Osteocyte (in vitro differentiated cells): Measurements from ENCODE around the gene BMP7. TPM values are rescaled to one million over a fixed set of nuclear protein-coding genes. Genes with fewer than 3 reads are reported as not detected.

Experiments used
- DNase-seq: peaks from one replicate; pipeline ENCODE4 v3.0.0; 2021; ENCODE audit warnings: mixed read lengths; ENCODE audit not compliant: unreplicated experiment; ENCODE audit errors: extremely low spot score
- H3K27ac Mint-ChIP-seq: one replicate; pipeline ENCODE4 v1.8.0; 2021; ENCODE audit warnings: mild to moderate bottlenecking, mixed read lengths; ENCODE audit not compliant: unreplicated experiment
- H3K27me3 Mint-ChIP-seq: one replicate; pipeline ENCODE4 v1.8.0; 2021; ENCODE audit warnings: mixed read lengths; ENCODE audit not compliant: unreplicated experiment
- H3K36me3 Mint-ChIP-seq: one replicate; pipeline ENCODE4 v1.8.0; 2021; ENCODE audit warnings: mixed read lengths; ENCODE audit not compliant: unreplicated experiment
- H3K4me1 Mint-ChIP-seq: one replicate; pipeline ENCODE4 v1.8.0; 2021; ENCODE audit warnings: mixed read lengths; ENCODE audit not compliant: unreplicated experiment
- H3K4me3 Mint-ChIP-seq: one replicate; pipeline ENCODE4 v1.8.0; 2021; ENCODE audit warnings: mild to moderate bottlenecking, moderate library complexity, mixed read lengths; ENCODE audit not compliant: unreplicated experiment
- H3K9me3 Mint-ChIP-seq: one replicate; pipeline ENCODE4 v1.8.0; 2021; ENCODE audit warnings: mixed read lengths; ENCODE audit not compliant: unreplicated experiment
- CTCF ChIP-seq: fragments of 200-600 bp; sonication (generic); IDR thresholded peaks from 2 replicates; pipeline ENCODE4 v1.5.0; 2021; ENCODE audit warnings: antibody characterized with exemption, mild to moderate bottlenecking, moderate library complexity
- total RNA-seq: library from RNA; stranded (reverse); gene quantifications from 2 replicates; pipeline ENCODE4 v1.2.1, GENCODE V29; 2021

Gene BMP7
- total RNA-seq, 1 donor from 2014 or later, result not detected

- no peaks in the 10 kb centered on the region for H3K36me3 Mint-ChIP-seq
Observed at GRCh38 chr20:57207251-57207650, 59.2 kb downstream of the BMP7 start.

GRCh38 chr20:57205606-57206219 lies 60.7 kb downstream of the BMP7 start:
- Mint-ChIP-seq H3K36me3 (no peaks in the 10 kb centered on the region), H3K27me3 (peaks cover 20% of the 10 kb centered on the region), H3K4me3 (no peak overlapping the region), H3K27ac (no peak overlapping the region), H3K9me3 (peaks cover 7% of the 10 kb centered on the region), H3K4me1 (no peaks in the 10 kb centered on the region)
- DNase-seq, result no peak
- no peak for TF ChIP-seq CTCF

More at GRCh38 chr20:57207251-57207650, 59.2 kb downstream of the BMP7 start:
- no peak for TF ChIP-seq CTCF
- Mint-ChIP-seq H3K27ac (no peak overlapping the region), H3K9me3 (peaks cover 7% of the 10 kb centered on the region), H3K4me1 (peaks cover 8% of the 10 kb centered on the region), H3K27me3 (peaks cover 22% of the 10 kb centered on the region), H3K4me3 (no peak overlapping the region)
- DNase-seq, result no peak

GRCh38 chr20:57203986-57204385 lies 62.5 kb downstream of the BMP7 start:
- Mint-ChIP-seq H3K36me3 (no peaks in the 10 kb centered on the region), H3K27ac (no peak overlapping the region), H3K27me3 (peaks cover 18% of the 10 kb centered on the region), H3K4me1 (no peaks in the 10 kb centered on the region), H3K4me3 (no peak overlapping the region), H3K9me3 (peaks cover 7% of the 10 kb centered on the region)
- DNase-seq, result no peak
- no peak for TF ChIP-seq CTCF

- H3K27ac Mint-ChIP-seq, result no peak overlapping the region
- peaks cover 7% of the 10 kb centered on the region for H3K9me3 Mint-ChIP-seq
- H3K4me3 Mint-ChIP-seq, result no peak overlapping the region
- peaks cover 18% of the 10 kb centered on the region for H3K27me3 Mint-ChIP-seq
- TF ChIP-seq CTCF, result no peak
- no peaks in the 10 kb centered on the region for H3K36me3 Mint-ChIP-seq
- no peaks in the 10 kb centered on the region for H3K4me1 Mint-ChIP-seq
- DNase-seq, result no peak
Observed at GRCh38 chr20:57203204-57203603, 63.2 kb downstream of the BMP7 start.

- Mint-ChIP-seq H3K27me3 (peaks cover 21% of the 10 kb centered on the region), H3K4me1 (peaks cover 1% of the 10 kb centered on the region), H3K36me3 (no peaks in the 10 kb centered on the region), H3K27ac (no peak overlapping the region), H3K4me3 (no peak overlapping the region), H3K9me3 (peaks cover 5% of the 10 kb centered on the region)
- no peak for TF ChIP-seq CTCF
- DNase-seq, result no peak
Observed at GRCh38 chr20:57202309-57202708, 64.1 kb downstream of the BMP7 start.
